HG03135 (cell line): ENCODE measurements around the gene CES5A.
"Not testable (repeated sequence)": the region's sequence is repeated elsewhere in the genome, so short reads cannot be mapped to it uniquely, and the experiment has no call there.

Experiments used
- ATAC-seq: cut with Tn5 transposase; IDR thresholded peaks from one replicate; pipeline ENCODE4 v1.9.1; 2021; ENCODE audit warnings: mild to moderate bottlenecking, moderate library complexity; ENCODE audit not compliant: unreplicated experiment

CES5A gene

DNA sequence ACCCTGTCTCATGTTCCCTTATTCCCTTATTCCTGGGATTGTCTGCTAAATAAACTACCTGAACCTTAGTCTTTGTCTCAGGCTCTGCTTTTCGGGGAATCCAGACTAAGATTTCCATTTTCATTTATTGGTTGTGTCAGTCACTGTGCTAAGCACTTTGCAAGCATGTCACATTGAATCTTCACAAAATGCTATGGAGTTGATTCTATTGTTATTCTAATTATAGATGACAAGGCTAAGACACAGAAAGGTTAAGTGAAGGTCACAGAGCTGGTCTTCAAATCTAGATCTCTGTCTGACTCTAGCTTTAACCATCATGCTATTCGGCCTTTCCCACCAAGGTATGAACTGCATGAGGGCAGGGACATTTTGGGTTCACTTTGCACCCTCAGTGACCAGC, 13.4 kb upstream of the CES5A start:
- no peak for ATAC-seq

DNA sequence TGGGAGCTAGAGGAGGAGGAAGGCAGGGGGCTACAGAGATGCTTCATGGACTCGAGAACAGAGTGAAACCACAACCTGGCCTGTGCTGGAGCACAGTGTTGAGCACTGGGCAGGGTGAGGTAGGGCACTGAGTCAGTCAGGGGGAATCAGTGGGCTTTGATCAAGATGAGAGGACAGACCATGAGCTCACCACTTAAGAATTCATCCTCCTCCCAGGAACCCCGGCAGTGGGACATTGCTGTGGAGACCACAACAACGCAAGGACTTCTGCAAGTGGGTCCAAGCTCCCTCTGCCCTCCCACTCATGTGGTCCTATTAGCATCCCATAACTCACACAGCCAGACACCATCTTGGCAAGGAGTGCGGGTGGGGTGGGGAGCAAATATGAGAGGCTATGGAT, 1.7 kb upstream of the CES5A start:
- ATAC-seq, result no peak

DNA sequence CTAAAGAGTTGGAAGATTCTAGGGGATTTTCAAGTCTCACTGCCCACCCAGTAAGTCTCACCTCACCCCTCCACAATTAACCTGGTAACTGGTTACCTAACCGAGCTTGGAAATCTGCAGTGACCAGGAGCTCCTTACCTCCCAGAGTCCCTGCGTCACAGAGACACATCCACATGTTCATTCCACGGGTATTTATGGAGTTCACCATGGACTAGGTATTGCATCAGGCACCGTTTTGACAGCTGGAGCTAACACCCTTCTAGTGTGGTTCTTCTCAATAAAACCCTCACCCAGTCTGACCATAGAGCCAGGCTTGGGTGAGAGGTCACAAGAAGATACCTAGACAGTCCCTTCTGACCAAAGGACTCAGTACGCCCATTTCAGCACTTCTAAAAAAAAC, 2.1 kb downstream of the CES5A start:
- no peak for ATAC-seq

DNA sequence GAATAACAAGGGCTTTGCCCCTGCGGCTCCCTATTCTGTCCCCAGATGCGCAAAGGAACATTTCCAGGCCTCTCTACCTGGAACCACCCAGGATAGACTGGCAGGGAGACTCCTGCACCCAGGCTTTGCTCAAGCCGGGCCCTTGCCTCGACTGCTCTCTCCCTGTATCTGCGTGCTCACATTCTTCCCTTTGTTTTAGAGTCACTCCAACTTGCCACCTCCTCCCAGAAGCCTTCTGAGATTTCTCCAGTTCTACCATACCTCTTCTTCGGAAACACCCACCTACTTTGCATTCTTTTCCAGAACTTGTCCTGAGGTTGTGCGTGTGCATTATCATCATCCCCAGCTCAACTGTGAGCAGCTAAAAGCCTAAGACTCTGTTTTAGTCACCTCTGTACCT, 3.0 kb downstream of the CES5A start:
- no peak for ATAC-seq

DNA sequence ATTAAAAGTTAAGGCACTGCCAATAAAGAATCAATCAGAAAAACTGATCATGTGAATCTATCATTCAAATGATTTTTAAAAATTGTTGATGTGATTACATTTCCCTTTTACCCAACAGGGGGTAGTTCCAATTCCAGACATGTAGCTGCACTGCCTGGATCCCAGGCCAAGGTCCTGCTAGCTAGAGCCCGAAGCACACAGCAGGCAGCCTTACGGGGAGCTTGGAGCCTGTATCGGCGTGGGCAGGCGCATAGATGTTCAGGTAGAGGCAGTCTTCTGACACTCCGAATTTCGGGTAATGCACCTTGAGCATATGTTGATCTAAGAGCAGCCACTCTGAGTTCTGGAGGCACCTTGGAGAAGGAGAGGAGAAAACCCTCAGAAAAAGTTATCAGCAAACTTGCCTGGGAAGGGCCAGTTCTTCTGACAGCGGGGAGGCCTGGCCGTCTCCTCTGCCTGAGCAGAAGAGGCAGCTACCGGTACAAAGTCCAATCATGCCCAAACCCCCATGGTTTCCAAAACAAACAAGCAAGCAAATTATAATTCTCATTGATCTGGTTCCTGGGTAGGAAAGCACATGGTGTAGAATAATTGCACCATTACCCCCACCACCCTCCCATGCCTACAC, 3.6 kb downstream of the CES5A start:
- no peak for ATAC-seq

DNA sequence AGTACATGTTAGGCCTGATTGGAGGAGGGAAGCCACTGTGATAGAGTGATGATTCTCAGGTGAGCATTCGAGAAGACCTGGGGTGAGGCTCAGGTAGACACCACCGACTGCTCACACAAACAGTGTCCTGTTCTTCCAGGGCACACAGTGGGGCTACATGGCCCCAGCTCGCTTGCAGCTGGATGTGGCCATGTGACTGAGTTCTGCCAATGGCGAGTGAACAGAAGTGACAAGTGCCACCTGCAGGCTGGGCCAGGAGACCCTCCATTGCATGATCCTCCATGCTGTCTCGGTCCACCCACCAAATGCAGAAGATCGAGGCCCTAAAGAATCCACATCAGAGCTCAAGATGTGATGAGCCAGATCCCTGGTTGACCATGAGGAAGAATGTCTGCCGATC, 6.2 kb downstream of the CES5A start:
- no peak for ATAC-seq

DNA sequence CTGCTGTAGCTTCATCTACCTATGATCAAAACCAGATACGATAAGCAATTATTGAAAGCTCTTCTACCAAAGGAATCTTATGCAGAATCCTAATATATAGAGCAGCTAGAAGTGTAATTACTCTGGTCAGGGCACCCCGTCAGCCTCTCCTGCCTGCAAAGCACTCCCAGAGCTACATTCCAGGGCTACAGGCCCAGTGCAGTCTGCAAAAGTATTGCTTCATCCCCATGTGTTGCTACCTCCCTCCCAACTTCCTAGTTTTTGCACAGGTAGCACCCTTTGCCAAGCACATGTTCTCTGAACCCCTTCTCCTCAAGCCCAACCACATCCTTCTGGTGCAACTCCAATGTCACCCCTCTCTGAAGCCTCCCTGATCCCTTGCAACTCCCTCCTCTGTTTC, 7.0 kb downstream of the CES5A start:
- no peak for ATAC-seq

DNA sequence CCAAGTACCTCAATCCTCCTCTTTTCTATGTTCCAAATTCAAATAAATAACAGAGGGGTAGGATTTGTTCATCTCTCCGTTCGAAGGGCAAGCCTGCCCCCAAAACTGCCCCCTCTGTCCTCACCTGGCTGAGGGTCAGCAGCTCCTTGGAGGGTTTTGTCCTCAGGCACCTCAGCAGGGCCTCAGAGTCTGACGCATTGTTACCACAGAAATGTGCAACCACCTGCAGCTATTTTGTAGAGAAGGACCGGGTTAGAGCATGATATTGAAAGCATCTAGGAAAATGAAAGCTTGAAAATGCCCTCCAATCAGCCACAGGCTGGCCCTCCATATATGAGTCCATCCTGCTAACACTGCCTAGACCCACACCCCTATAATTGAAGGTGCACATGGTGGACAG, 13.9 kb downstream of the CES5A start:
- no peak for ATAC-seq

DNA sequence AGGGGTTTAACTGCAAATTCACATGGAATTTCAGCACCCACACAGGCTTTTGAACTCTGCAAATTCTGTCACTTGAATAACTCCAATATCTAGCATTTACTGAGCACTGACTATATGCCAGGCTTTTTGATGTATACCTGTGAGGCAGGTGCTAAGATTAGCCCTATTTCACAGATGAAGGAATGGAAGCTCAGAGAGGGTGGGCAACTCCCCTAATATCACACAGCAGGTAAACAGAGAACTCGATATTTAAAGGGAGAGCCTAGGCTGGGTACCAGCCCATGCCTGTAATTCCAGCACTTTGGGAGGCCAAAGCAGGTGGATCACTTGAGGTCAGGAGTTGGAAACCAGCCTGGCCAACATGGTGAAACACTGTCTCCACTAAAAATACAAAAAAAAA, 17.5 kb downstream of the CES5A start:
- not testable (repeated sequence) for ATAC-seq

DNA sequence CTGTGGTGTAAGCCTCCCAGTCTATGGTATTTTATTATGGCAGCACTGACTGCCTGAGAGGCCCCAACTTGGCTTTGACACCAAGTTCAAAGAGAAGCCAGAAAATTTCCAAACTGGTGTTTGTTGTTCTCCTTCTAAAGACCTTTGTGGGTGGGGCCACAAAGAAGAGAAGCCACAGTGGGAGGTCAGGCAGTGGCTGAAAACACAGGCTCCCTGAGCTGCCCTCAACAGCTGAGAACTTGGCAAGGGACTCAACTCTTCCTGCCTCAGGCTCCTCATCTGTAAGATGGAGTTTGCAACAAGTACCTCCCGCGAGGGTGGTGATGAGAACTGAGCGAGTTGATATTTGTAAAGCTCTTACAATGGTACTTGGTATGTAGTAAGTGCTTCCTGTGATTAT, 18.2 kb downstream of the CES5A start:
- ATAC-seq, result no peak

DNA sequence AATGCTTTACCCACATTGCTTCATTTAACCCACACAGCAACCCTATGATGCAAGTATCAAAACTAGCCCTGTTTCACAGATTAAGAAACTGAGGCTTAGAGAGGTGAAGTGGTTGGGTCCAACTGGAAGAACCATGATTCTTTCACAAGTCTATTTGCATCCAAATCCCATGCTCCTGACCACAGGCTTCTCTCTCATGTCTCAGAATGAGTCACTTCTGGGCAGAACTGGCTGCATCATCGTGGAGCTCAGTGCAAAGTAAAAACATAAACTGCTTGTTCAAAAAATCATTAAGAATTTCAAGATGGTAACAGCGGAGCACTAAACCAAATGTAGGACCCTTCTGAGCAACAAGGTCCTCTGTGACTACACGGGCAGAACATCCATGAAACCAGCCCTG, 22.1 kb downstream of the CES5A start:
- ATAC-seq, result no peak

DNA sequence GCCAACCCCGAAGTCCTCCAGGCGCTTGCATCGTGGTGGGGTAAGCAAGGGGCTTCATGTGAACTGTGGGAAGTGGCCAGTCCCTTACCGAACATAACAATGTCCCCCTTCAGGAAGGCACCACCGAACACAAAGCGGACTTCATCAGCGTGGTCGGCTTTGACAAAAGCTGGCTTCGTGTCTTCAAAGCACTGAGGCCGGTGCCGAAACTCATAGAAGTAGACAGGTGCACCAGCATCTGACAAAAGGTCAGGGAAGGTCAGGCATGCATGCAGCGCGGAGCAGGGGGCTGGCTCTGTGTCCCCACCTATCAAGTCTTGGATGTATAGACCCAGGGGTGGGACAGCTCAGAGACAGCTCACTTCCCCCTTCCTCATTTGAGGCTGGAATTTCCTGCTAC, 25.6 kb downstream of the CES5A start:
- no peak for ATAC-seq

DNA sequence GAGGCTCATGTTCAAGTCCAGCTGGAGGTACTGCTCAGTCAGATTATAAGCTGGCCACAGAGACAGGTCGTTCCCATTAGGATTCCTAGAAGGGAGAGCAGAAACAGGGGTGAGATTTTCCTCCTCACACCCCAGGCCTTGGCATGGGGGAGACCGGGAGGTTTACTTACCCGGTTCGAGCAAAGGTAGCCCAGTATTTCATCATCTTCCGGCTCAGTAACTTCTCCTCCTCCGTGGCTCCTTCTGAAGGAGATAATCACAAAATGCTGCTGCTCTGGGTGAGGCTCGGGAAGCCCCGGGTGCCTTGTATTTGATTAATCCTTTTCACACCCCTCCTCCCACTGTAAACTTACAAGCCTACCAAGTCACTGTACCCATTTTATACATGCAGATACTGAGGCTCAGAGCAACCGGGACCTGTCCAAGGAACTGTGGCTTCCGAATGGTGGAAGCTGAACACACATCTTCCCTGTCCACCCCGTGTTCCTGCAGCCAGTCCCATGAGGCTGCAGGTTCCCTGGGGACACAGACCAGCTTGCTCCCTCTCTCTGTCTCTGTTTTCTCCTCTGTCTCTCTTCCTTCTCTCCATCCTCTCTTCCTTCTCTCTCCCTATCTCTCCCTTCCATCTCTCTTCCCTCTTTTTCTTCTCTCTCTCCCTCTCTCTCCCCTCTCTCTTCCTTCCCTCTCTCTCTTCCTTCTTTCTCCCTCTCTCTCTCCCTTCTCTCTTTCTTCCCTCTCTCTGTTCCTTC, 28.4 kb downstream of the CES5A start:
- ATAC-seq, result no peak

DNA sequence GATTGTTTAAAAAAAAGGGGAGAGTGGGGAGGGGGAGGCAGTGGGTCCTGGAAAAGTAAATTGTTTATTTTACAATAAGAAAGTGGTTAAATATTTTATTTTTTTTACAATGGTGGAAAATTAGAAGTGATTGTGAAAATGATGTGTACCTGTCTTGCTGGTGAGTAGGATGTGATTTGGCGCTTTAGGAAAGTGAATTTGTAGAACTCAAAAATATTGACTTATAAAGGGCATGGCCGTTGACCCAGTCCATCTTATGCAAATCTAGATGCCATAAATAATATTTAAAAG, 32.1 kb downstream of the CES5A start:
- no peak for ATAC-seq

DNA sequence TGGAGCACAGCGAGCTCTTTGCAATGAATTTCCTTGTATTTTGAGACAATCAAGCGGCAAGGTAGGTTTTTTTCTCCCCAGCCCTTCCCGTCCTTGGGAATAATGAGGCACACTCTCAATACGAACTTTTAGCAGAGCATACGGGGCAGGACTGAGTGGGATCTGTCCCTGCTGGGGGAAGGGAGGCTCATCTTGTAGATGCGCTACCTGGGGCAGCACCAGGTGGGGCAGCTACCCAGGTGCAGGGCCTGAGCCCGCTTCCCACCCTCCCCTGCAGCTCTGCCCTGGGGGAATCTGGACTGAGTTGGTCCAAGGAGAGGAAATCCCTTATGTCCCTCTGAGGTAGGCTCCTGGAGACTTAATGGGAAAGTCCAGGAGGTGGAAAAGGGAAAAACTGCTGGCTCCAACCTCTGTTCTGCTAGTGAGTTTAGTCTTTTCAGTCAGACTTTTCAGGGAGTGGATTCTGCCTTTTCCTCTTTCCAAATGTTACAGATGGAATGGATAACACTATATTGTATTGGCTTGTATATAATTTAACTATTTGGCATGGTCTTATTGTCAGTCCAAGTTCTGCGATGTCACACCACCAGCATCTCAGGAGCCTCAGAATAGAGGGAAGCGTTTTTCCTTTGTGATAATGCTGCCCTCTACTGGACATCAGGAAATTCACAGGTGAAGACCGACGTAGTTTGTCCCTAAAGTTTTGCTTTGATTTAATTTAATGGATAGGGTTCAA, 32.6 kb downstream of the CES5A start:
- ATAC-seq, result no peak

DNA sequence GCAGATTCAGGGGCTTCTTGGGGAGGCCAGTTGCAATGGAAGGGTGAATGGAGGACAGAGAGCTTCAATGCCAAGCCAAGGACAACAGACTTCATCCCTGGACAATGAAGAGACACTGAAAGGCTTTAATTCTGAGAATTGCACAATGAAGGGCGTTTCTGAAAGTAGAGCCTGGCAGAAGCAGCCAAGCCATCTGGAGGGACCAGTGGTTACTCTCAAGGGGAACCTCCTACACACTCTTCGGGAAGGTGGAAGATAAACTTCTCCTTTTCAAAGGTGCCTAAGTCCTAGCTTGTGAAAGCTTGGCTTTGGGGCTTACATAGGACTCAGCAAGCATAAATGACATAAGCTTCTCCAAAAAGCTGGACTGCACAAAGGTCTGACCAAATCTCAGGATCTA, 36.1 kb downstream of the CES5A start:
- ATAC-seq, result no peak

DNA sequence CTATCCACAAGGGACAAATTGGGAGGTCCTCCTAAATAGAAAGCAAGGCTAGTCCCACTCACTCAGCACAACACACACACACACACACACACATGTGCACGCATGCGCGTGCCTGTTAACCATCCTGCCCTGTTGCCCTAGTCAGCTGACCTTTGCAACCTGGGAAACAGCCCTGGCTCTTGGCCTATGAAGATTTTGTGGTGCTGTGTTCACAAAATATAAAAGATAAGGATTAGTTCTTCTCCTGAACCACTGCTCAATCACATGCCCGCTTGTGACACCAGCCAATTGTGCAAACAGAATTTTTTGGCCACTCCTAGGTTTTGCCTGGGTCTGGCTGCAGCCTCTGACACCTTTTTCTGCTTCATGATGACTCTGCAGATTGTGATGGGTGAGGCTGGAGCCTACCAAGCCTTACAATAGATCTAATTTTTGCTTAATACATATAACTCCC, 39.0 kb downstream of the CES5A start:
- ATAC-seq, result no peak

DNA sequence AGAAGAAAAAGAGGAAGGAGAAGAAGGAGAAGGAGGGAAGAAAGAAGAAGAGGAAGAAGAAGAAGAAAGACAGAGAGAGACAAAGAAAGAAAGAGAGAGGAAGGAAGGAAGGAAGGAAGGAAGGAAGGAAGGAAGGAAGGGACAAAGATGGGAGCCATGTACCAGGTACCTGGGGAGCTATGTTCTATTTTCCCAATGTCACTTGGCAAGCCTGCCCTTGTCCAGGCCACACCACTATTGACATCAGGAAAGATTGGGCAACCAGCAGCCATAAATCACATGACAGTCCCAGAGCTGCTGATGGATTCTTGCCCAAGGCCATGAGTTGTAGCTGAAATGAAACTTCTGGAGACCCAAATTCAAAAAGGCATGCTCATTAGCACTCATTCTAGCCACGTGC, 39.6 kb downstream of the CES5A start:
- ATAC-seq, result no peak

DNA sequence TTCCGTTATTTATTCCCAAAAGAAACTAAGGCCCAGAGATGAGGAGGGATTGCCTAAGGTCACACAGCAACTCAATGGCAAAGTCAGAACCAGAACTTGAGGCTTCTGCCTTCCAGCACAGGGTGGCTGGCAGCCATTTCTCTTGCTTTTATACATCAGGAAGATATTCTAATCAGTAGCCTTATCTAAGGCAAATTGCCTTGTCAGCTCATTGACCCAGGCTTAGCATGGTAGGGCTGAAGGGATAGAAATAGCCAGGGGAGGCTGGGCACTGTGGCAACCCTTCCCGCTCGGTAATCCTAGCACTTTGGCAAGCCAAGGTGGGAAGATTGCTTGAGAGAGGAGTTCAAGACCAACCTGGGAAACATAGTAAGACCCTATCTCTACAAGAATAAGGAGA, 40.0 kb downstream of the CES5A start:
- not testable (repeated sequence) for ATAC-seq

DNA sequence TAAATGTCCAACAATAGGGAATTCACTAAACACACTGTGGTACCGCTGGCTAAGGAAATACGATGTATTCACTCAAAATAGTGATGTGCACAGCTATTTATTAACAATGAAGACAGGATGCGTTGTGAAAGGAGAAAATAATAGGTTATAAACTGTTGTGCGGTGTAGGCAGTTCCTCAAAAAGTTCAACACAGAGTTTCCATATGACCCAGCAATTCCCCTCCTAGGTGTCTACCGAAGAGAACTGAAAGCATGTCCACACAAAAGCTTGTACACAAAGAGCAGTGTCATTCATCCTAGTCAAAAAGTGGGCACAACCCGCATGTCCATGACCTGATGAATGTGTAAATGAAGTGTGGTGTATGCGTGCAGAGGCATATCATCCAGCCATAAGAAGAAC, 41.1 kb downstream of the CES5A start:
- ATAC-seq, result peak; percentile 84

DNA sequence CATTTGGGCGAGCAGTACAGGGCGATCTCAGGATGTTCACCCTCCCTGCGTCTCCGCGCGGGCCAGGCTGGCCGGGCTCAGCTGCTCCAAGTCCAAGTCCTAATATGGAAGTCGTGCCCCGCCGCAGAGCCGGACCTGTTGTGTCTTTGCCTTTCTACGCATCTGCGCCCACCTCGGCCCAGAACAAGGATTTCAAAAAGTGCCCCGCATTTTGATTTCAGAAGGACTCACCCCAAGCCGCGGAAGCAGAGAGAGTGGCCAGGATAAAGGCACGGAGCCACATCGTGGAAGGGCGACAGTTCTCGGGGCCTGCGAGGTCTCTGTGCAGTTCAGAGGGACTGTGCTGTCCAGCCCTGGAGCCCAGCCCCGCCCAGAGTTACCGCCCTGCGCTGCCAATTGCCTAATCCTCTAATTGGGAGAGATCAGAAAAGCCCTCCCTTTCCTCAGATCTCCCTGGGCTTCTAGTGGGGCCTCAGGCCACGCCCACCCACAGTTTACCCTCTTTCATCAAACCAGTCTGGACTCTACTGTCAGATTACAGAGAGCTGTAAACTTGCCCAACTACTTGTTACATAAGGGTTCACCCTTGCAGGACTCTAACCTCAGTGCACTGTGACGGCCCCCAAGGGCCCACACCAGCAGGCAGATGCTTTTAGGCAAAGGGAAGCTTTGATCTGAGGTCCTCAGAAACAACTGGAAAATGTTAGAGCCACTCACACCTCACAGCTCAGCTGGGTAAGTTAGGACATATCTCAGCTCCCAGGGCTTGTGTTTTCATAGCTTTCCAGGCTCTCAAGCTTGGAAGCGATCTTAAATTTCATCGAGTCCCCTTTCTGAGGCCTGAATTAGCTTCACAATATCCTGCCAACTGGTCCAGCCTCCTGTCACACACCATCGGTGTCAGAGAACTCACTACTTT, 42.1 kb downstream of the CES5A start, which contains the start of gene CES1:
Gene CES1 (minus strand): TSS at position 324 of the 919 bp plus-strand sequence. CDS start 41 bp downstream, at position 283.
- no peak for ATAC-seq
